Body of pancreas (tissue), 4 donors: ENCODE results near the gene CSPG5. TPM values are rescaled to one million over a fixed set of nuclear protein-coding genes. Genes with fewer than 3 reads are reported as not detected.

Source experiments
- ATAC-seq: fragments of 150-250 bp; one replicate; pipeline ENCODE4 v1.9.1; 2016
- DNase-seq, 4 donors: peaks; one replicate each; pipeline ENCODE4 v3.0.0-alpha.2; 2019
- H3K27ac ChIP-seq, 4 donors: fragments of 200-600 bp; sonication (generic); 1 replicate in 3 of 4; 2 replicates in 1 of 4; pipeline versions ENCODE4 v1.5.1 to v1.6.1; 2016 to 2019; ENCODE audit warnings: mild to moderate bottlenecking in 1 of 4, mixed read lengths in 1 of 4, moderate library complexity in 1 of 4
- H3K27me3 ChIP-seq, 2 donors: fragments of 200-600 bp; sonication (generic); one replicate each; pipeline ENCODE4 v1.6.0; 2016; ENCODE audit warnings: mild to moderate bottlenecking in 1 of 2
- H3K36me3 ChIP-seq, 2 donors: fragments of 200-600 bp; sonication (generic); replicated peaks in 1 of 2; 2 replicates each; pipeline ENCODE4 v1.5.1; 2016; ENCODE audit warnings: low read depth in 2 of 2; ENCODE audit not compliant: insufficient read depth in 1 of 2
- H3K4me1 ChIP-seq: fragments of 200-600 bp; sonication (generic); one replicate; pipeline ENCODE4 v1.6.0; 2016
- H3K4me3 ChIP-seq, 2 donors: fragments of 200-600 bp; sonication (generic); 1 replicate in 1 of 2; 2 replicates in 1 of 2; pipeline ENCODE4 v1.5.1; 2016 to 2019
- H3K9me3 ChIP-seq, 3 donors: fragments of 200-600 bp; sonication (generic); 1 replicate in 2 of 3; 2 replicates in 1 of 3; pipeline ENCODE4 v1.5.1; 2016
- POLR2A ChIP-seq, 3 donors: fragments of 450-650 bp; IDR thresholded peaks; one replicate each; pipeline ENCODE4 v1.6.1; 2016; ENCODE audit warnings: antibody characterized with exemption in 3 of 3, mild to moderate bottlenecking in 2 of 3
- WGBS, 2 donors: methylation state at CpG; one replicate each; pipeline ENCODE4 v1.1.5; 2017; 5-methylcytosine and 5-hydroxymethylcytosine counted together
- intact Hi-C: fragments of 100-400 bp; cut with DNase I; formaldehyde crosslinking; loops from one replicate; pipeline ENCODE4 v1.15.1; 2023
- total RNA-seq, 2 donors: library from RNA; depleted of rRNA; stranded (reverse); fragments of >200 nt; gene quantifications; one replicate each; pipeline ENCODE4 v1.1.0, GENCODE V29; 2016
- TF ChIP-seq, protein P1 (sequence below), 7 experiments: fragments of 450-650 bp in 4 of 7; fragments of 200-600 bp in 3 of 7; sonication (generic) in 3 of 7; IDR thresholded peaks; one replicate each; pipeline ENCODE4 v1.5.1; 2016 to 2019; ENCODE audit warnings: antibody characterized with exemption in 7 of 7

The CSPG5 gene
- total RNA-seq, 2 donors from 2014 or later: 0.26 to 0.66 TPM

DNA sequence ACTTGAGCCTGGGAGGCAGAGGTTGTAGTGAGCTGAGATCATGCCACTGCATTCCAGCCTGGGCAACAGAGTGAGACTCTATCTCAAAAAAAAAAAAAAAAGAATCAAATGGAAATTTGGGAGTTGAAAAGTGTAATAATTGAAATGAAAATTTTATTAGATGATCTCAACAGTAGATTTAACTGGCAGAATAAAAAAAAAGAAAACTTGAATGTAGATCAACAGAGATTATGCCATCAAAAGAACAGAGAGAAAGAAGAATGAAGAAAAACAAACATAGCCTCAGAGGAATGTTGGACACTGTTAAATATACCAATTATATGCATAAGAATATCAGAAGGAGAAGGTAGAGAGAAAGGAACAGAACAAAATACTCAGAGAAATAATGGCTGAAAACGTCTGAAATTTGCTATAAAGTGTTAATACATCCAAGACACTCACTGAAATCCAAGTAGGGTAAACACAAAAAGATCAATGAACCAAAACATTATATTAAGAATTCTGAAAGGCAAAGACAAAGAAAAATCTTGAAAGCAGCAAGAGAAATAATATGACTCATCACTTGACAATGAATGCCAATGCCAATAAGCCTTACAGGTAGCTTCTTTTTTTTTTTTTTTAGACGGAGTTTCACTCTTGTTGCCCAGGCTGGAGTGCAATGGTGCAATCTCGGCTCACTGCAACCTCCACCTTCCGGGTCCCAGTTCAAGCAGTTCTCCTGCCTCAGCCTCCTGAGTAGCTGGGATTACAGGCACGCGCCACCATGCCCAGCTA is 50.5 kb downstream of the CSPG5 start:
- ATAC-seq (no peak), DNase-seq (no peak)
- intact Hi-C loops: no loop called here
- H3K27ac ChIP-seq: no peak overlapping the region
- no peaks in the 10 kb centered on the region for H3K9me3 ChIP-seq
- H3K27me3 ChIP-seq: no peaks in the 10 kb centered on the region
- TF ChIP-seq POLR2A (IDR thresholded peaks at IDR 0.05): no peak
- TF ChIP-seq, protein P1, sequence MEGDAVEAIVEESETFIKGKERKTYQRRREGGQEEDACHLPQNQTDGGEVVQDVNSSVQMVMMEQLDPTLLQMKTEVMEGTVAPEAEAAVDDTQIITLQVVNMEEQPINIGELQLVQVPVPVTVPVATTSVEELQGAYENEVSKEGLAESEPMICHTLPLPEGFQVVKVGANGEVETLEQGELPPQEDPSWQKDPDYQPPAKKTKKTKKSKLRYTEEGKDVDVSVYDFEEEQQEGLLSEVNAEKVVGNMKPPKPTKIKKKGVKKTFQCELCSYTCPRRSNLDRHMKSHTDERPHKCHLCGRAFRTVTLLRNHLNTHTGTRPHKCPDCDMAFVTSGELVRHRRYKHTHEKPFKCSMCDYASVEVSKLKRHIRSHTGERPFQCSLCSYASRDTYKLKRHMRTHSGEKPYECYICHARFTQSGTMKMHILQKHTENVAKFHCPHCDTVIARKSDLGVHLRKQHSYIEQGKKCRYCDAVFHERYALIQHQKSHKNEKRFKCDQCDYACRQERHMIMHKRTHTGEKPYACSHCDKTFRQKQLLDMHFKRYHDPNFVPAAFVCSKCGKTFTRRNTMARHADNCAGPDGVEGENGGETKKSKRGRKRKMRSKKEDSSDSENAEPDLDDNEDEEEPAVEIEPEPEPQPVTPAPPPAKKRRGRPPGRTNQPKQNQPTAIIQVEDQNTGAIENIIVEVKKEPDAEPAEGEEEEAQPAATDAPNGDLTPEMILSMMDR (IDR thresholded peaks at IDR 0.05): no peak
- no peaks in the 10 kb centered on the region for H3K4me1 ChIP-seq
- H3K4me3 ChIP-seq: no peak overlapping the region
- 71 to 75% methylated on average over 6 of the region's 6 CpGs for WGBS, 2 donors
- H3K36me3 ChIP-seq: no peaks in the 10 kb centered on the region

DNA sequence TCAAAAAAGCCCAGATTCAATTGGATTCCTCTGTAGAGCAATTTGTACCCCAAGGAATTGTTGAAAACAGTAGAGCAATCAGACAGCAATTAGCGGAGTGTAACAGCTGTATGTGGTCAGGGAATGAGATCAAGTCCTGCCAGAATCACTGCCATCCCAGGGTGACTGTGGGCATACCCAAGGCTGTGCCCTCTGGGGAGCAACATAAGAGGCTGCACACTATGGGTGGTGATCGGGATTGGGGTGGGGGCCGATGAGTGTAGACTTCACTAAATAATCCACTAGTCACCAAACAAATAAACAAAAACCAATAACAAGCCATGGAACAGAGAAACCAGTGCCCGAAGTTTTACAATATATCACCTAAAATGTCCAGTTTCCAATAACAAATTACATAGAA is 53.0 kb downstream of the CSPG5 start:
- Histone ChIP-seq H3K9me3 (no peaks in the 10 kb centered on the region), H3K4me1 (peaks cover 5% of the 10 kb centered on the region), H3K27me3 (no peaks in the 10 kb centered on the region), H3K27ac (no peak overlapping the region), H3K4me3 (no peak overlapping the region), H3K36me3 (no peaks in the 10 kb centered on the region)
- no peak for ATAC-seq
- TF ChIP-seq, protein P1 (IDR thresholded peaks at IDR 0.05): no peak
- no peak for TF ChIP-seq POLR2A (IDR thresholded peaks at IDR 0.05)
- intact Hi-C loops: no loop called here
- DNase-seq: no peak
- 62 to 80% methylated on average over 4 of the region's 4 CpGs for whole genome bisulfite sequencing, 2 donors

DNA sequence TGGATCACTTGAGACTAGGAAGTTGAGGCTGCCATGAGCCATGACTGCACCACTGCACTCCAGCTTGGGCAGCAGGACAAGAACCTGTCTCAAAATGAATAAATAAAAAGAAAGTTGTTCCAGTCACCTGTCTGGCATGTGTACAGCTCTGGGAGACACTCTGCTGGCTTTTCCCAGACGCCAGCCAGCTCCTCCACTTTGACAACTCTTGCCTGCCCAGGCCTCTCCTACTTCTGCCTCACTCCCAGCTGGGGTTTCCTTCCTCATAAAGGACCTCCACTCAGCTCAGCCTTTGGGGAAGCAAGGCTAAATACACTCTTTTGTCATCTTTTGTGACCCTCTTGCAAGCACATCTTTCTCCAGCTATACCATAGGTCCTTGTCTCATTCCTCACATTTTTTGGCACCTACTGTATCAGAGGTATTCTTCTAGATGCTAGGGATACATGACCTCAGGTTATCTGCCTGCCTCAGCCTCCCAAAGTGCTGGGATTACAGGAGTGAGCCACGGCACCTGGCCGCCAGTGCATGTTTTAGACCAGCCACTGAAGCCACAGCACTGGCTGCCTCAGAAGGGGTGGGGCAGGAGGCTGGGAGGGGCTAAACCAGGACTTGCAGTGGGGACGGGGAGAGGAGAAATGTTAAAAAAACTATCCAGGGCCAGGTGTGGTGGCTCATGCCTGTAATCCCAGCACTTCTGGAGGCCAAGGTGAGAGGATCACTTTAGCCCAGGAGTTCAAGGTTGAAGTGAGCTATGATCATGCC is 55.2 kb downstream of the CSPG5 start:
- Histone ChIP-seq H3K27me3 (no peaks in the 10 kb centered on the region), H3K4me3 (no peak overlapping the region), H3K4me1 (peaks cover 5% of the 10 kb centered on the region), H3K36me3 (no peaks in the 10 kb centered on the region), H3K27ac (no peak overlapping the region), H3K9me3 (no peaks in the 10 kb centered on the region)
- DNase-seq (no peak), ATAC-seq (no peak)
- TF ChIP-seq, protein P1 (IDR thresholded peaks at IDR 0.05): no peak
- TF ChIP-seq POLR2A (IDR thresholded peaks at IDR 0.05): no peak
- WGBS, 2 donors: 32 to 54% methylated on average over 3 to 4 of the region's 4 CpGs
- intact Hi-C loops: loop anchor here (5.0 kb wide), 1 partner anchor 264 kb away; no protein-coding TSS in a partner anchor

DNA sequence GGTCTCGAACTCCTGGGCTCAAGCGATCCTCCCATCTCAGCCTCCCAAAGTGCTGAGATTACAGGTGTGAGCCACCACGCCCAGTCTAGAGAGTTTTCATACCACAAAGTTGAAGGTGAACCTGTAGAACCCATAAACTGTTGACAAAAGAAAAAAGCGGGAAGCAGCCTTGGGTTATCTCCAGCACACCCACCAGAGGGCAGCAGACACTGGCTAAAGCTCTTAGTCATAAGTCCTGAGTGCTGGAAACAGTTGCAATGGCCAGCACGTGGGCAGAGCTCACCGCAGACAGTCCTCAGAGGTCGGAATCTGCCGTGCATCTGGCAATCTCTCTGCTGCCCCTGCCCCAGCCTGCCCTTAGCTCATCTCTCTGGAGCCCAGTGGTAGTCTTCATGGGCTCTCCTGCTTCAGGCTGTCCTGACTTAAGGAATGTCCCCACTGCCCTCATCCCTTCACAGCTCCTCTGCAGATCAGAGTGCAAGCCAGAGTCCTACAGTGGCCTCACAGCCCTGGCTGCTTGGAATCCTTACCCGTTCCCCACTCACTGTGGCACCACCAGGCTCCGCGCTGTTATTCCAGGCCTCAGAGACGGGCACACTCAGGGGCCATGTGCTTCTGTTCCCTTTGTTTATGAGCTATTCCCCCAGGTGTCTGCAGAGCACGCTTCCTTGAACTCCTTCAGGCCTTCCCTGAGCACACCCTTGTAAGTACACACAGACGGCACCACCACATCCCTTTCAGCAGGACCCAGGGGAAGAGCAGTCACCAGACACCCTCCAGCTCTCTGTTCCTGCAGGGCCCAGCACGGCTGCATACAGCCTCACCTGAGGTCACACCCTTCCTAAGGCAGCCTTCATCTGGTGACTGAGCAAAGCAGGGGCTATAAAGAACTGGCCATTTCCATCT is 56.3 kb downstream of the CSPG5 start:
- Histone ChIP-seq H3K4me1 (peaks cover 5% of the 10 kb centered on the region), H3K36me3 (no peaks in the 10 kb centered on the region), H3K4me3 (no peak overlapping the region), H3K9me3 (no peaks in the 10 kb centered on the region), H3K27me3 (no peaks in the 10 kb centered on the region), H3K27ac (no peak overlapping the region)
- intact Hi-C loops: loop anchor here (5.0 kb wide), 1 partner anchor 265 kb away; no protein-coding TSS in a partner anchor
- ATAC-seq (peak; percentile 94), DNase-seq (peak; percentile 85 to 88 (median 86))
- 35 to 36% methylated on average over 13 to 15 of the region's 15 CpGs for WGBS, 2 donors
- TF ChIP-seq POLR2A (IDR thresholded peaks at IDR 0.05): no peak
- TF ChIP-seq, protein P1 (IDR thresholded peaks at IDR 0.05): peak; percentile 73 to 97 (median 96)
